Activated CD4-positive, CD25-positive, alpha-beta regulatory T cell treated with anti-CD3 and anti-CD28 coated beads, Interleukin-2, amount 50 U/mL, for 24 hours (primary cell): Measurements from ENCODE around the gene MAPK7.
A peak's percentile ranks its signal among the peaks of the same experiment; 100 is the strongest.

ENCODE experiments used
- ATAC-seq, 2 donors: fragments of 150-1000 bp; cut with Tn5 transposase; one replicate each; pipeline ENCODE4 v1.10.0; 2021; ENCODE audit warnings: mild to moderate bottlenecking in 1 of 2, moderate library complexity in 1 of 2

The MAPK7 gene

GRCh38 chr17:19378416-19379360 lies at the start of gene MAPK7:
Gene MAPK7, plus strand, starts transcription at chr17:19378498. Its CDS starts 403 bp downstream, at chr17:19378901.
- peak in 1 of 2 donors; percentile 1 for ATAC-seq

- no peak for ATAC-seq
These were observed 49.2 kb upstream of the MAPK7 start for GRCh38 chr17:19329136-19329535.

GRCh38 chr17:19329839-19330238 lies 48.5 kb upstream of the MAPK7 start:
- ATAC-seq, result no peak

- no peak for ATAC-seq
These were observed 48.0 kb upstream of the MAPK7 start for GRCh38 chr17:19330271-19330670.

- ATAC-seq, result no peak
These were observed 47.2 kb upstream of the MAPK7 start for GRCh38 chr17:19331134-19331533.

- ATAC-seq, result no peak
These were observed 46.6 kb upstream of the MAPK7 start for GRCh38 chr17:19331543-19332245.

- peak; percentile 41 to 49 for ATAC-seq
These were observed 45.7 kb upstream of the MAPK7 start for GRCh38 chr17:19332371-19333131.

- no peak for ATAC-seq
These were observed 45.2 kb upstream of the MAPK7 start for GRCh38 chr17:19333132-19333440.

GRCh38 chr17:19333736-19334290 lies 44.5 kb upstream of the MAPK7 start:
- no peak for ATAC-seq

- no peak for ATAC-seq
These were observed 44.0 kb upstream of the MAPK7 start for GRCh38 chr17:19334331-19334730.

GRCh38 chr17:19335951-19336631 lies 42.2 kb upstream of the MAPK7 start:
- no peak for ATAC-seq

GRCh38 chr17:19336938-19337711 lies 41.2 kb upstream of the MAPK7 start:
- no peak for ATAC-seq

GRCh38 chr17:19337712-19338023 lies 40.6 kb upstream of the MAPK7 start:
- ATAC-seq, result no peak

- ATAC-seq, result peak; percentile 79 to 91
These were observed 40.0 kb upstream of the MAPK7 start for GRCh38 chr17:19338031-19338990.

GRCh38 chr17:19339341-19339815 lies 38.9 kb upstream of the MAPK7 start:
- ATAC-seq, result no peak

- no peak for ATAC-seq
These were observed 37.1 kb upstream of the MAPK7 start for GRCh38 chr17:19341211-19341631.

GRCh38 chr17:19341641-19342610 lies 36.4 kb upstream of the MAPK7 start:
- no peak for ATAC-seq

- ATAC-seq, result no peak
These were observed 35.6 kb upstream of the MAPK7 start for GRCh38 chr17:19342611-19343255.

- ATAC-seq, result no peak
These were observed 35.1 kb upstream of the MAPK7 start for GRCh38 chr17:19343256-19343630.
